A549 (cell line): Measurements from ENCODE around the gene PAFAH1B2. TPM values are rescaled to one million over a fixed set of nuclear protein-coding genes. Genes with fewer than 3 reads are reported as not detected.

ENCODE experiments used
- BCL3 ChIP-seq: fragments of >200 bp; sonication (Bioruptor Twin); formaldehyde crosslinking; IDR thresholded peaks from 3 replicates; pipeline ENCODE4 v1.6.1; 2016
- CBX2 ChIP-seq: fragments of 200-600 bp; sonication (generic); IDR thresholded peaks from 2 replicates; pipeline ENCODE4 v1.6.1; 2016; ENCODE audit warnings: low read depth, mild to moderate bottlenecking, borderline replicate concordance
- CBX8 ChIP-seq: fragments of 200-600 bp; sonication (generic); IDR thresholded peaks from 2 replicates; pipeline ENCODE4 v1.6.1; 2016
- CEBPB ChIP-seq, 2 experiments: fragments of >200 bp in 1 of 2; sonication (Bioruptor Twin) in 1 of 2; formaldehyde crosslinking in 1 of 2; IDR thresholded peaks; 2 replicates each; pipeline ENCODE4 v1.6.1; 2012 to 2016
- EP300 ChIP-seq, 2 experiments: fragments of >200 bp; sonication (Bioruptor Twin); formaldehyde crosslinking; IDR thresholded peaks; 2 replicates in 1 of 2; 3 replicates in 1 of 2; pipeline ENCODE4 v1.6.1; 2016 to 2017
- FOSB ChIP-seq: fragments of 250-450 bp; sonication (Bioruptor Pico); IDR thresholded peaks from 2 replicates; pipeline ENCODE4 v1.5.0; 2020; ENCODE audit warnings: mild to moderate bottlenecking, moderate library complexity
- FOSL2 ChIP-seq, 2 experiments: fragments of 450-650 bp in 1 of 2; fragments of >200 bp in 1 of 2; sonication (Bioruptor Twin) in 1 of 2; formaldehyde crosslinking; IDR thresholded peaks; 2 replicates each; pipeline versions ENCODE4 v1.5.0 to v1.6.1; 2016 to 2020; ENCODE audit warnings: mild to moderate bottlenecking in 1 of 2, moderate library complexity in 1 of 2
- FOXS1 ChIP-seq: fragments of 250-450 bp; sonication (Bioruptor Pico); IDR thresholded peaks from 2 replicates; pipeline ENCODE4 v1.5.0; 2020; ENCODE audit warnings: mild to moderate bottlenecking, moderate library complexity
- HDAC2 ChIP-seq: fragments of 200-600 bp; sonication (generic); IDR thresholded peaks from 2 replicates; pipeline ENCODE4 v1.6.1; 2016
- HES2 ChIP-seq: fragments of >200 bp; sonication (Bioruptor Twin); formaldehyde crosslinking; IDR thresholded peaks from 2 replicates; pipeline ENCODE4 v1.6.1; 2016
- HOXB13 ChIP-seq: fragments of 250-450 bp; sonication (Bioruptor Pico); IDR thresholded peaks from 2 replicates; pipeline ENCODE4 v1.5.0; 2020; ENCODE audit warnings: low read depth, mild to moderate bottlenecking, moderate library complexity
- HOXB5 ChIP-seq: fragments of 250-450 bp; sonication (Bioruptor Pico); IDR thresholded peaks from 2 replicates; pipeline ENCODE4 v1.5.0; 2020; ENCODE audit warnings: mild to moderate bottlenecking, moderate library complexity
- KDM5A ChIP-seq: fragments of 200-600 bp; sonication (generic); IDR thresholded peaks from 2 replicates; pipeline ENCODE4 v1.6.1; 2016; ENCODE audit warnings: antibody characterized with exemption, mild to moderate bottlenecking
- NPAS2 ChIP-seq: fragments of 250-450 bp; sonication (Bioruptor Pico); IDR thresholded peaks from 2 replicates; pipeline ENCODE4 v1.8.0; 2022; ENCODE audit warnings: mild to moderate bottlenecking, moderate library complexity, borderline replicate concordance
- POLR2A ChIP-seq: IDR thresholded peaks from 2 replicates; pipeline ENCODE4 v1.6.1; 2012; ENCODE audit warnings: mild to moderate bottlenecking, low read length
- RARB ChIP-seq: fragments of 250-450 bp; sonication (Bioruptor Pico); IDR thresholded peaks from 2 replicates; pipeline ENCODE4 v1.8.0; 2021; ENCODE audit warnings: mild to moderate bottlenecking, moderate library complexity
- RCOR1 ChIP-seq: fragments of 150-350 bp; IDR thresholded peaks from 2 replicates; pipeline ENCODE4 v1.6.1; 2014; ENCODE audit warnings: antibody characterized with exemption, low read length, low read depth
- REST ChIP-seq: fragments of 200-600 bp; sonication (generic); IDR thresholded peaks from 2 replicates; pipeline ENCODE4 v1.6.1; 2016; ENCODE audit warnings: antibody characterized with exemption, mild to moderate bottlenecking, moderate library complexity
- RNF2 ChIP-seq: fragments of 200-600 bp; sonication (generic); IDR thresholded peaks from 2 replicates; pipeline ENCODE4 v1.6.1; 2016; ENCODE audit warnings: low read depth, mild to moderate bottlenecking, antibody characterized with exemption, moderate library complexity, borderline replicate concordance
- ZFP36 ChIP-seq: fragments of 450-650 bp; IDR thresholded peaks from 2 replicates; pipeline ENCODE4 v1.6.1; 2014; ENCODE audit warnings: borderline replicate concordance; ENCODE audit not compliant: partially characterized antibody
- polyA plus RNA-seq, 4 experiments: library from polyadenylated mRNA; depleted of rRNA in 3 of 4; stranded (reverse); fragments of >200 nt; fragmentation: RNase III in 1 of 4; extraction: RNeasy Plus Mini Kit Qiagen cat#74134 plus additional on column Dnase treatment in 1 of 4; gene quantifications; 2 replicates in 3 of 4; 3 replicates in 1 of 4; pipeline ENCODE4 v1.2.3, GENCODE V29; 2011 to 2017
- TF ChIP-seq, protein P1 (sequence below): fragments of >200 bp; sonication (Bioruptor Twin); formaldehyde crosslinking; IDR thresholded peaks from 3 replicates; pipeline ENCODE4 v1.5.1; 2016
- TF ChIP-seq, protein P2 (sequence below): IDR thresholded peaks from 2 replicates; pipeline ENCODE4 v1.6.1; 2012
- TF ChIP-seq, protein P3 (sequence below): fragments of 250-450 bp; sonication (Bioruptor Pico); IDR thresholded peaks from 2 replicates; pipeline ENCODE4 v1.5.0; 2020; ENCODE audit warnings: low read depth, mild to moderate bottlenecking, moderate library complexity

PAFAH1B2 gene
- polyA plus RNA-seq, 2 of the 4 experiments (the other 2 are of a cell fraction) = 32.9 to 55.3 TPM

GRCh38 chr11:117143871-117144476, at the start of gene PAFAH1B2 (continued):
- TF ChIP-seq BCL3 (peak; percentile 92), HES2 (no peak), CBX8 (no peak), CBX2 (no peak), KDM5A (no peak), EP300 (IDR thresholded peaks at IDR 0.05) (no peak), RARB (CRISPR knock-in tag) (no peak), REST (no peak), HOXB13 (CRISPR knock-in tag) (peak; percentile 73; the same call in 1 of the 2 replicates), HOXB5 (peak; percentile 87), CEBPB (IDR thresholded peaks at IDR 0.05) (no peak), FOXS1 (CRISPR knock-in tag) (no peak), POLR2A (peak; percentile 97), RCOR1 (no peak), HDAC2 (no peak), ZFP36 (no peak), NPAS2 (CRISPR knock-in tag) (no peak), FOSL2 (IDR thresholded peaks at IDR 0.05) (no peak), FOSL2 (CRISPR knock-in tag; IDR thresholded peaks at IDR 0.05) (no peak), RNF2 (no peak), FOSB (CRISPR knock-in tag) (no peak)
- TF ChIP-seq, protein P1, sequence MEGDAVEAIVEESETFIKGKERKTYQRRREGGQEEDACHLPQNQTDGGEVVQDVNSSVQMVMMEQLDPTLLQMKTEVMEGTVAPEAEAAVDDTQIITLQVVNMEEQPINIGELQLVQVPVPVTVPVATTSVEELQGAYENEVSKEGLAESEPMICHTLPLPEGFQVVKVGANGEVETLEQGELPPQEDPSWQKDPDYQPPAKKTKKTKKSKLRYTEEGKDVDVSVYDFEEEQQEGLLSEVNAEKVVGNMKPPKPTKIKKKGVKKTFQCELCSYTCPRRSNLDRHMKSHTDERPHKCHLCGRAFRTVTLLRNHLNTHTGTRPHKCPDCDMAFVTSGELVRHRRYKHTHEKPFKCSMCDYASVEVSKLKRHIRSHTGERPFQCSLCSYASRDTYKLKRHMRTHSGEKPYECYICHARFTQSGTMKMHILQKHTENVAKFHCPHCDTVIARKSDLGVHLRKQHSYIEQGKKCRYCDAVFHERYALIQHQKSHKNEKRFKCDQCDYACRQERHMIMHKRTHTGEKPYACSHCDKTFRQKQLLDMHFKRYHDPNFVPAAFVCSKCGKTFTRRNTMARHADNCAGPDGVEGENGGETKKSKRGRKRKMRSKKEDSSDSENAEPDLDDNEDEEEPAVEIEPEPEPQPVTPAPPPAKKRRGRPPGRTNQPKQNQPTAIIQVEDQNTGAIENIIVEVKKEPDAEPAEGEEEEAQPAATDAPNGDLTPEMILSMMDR = no peak
- TF ChIP-seq, protein P2, sequence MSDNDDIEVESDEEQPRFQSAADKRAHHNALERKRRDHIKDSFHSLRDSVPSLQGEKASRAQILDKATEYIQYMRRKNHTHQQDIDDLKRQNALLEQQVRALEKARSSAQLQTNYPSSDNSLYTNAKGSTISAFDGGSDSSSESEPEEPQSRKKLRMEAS = peak; percentile 96
- TF ChIP-seq, protein P3, sequence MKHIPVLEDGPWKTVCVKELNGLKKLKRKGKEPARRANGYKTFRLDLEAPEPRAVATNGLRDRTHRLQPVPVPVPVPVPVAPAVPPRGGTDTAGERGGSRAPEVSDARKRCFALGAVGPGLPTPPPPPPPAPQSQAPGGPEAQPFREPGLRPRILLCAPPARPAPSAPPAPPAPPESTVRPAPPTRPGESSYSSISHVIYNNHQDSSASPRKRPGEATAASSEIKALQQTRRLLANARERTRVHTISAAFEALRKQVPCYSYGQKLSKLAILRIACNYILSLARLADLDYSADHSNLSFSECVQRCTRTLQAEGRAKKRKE (CRISPR knock-in tag) = peak; percentile 69; the same call in 1 of the 2 replicates
